Tibial nerve (tissue), 4 donors: ENCODE results near the gene HAGHL. TPM values are rescaled to one million over a fixed set of nuclear protein-coding genes. Genes with fewer than 3 reads are reported as not detected.

Experiments
- DNase-seq, 2 donors: peaks; one replicate each; pipeline ENCODE4 v3.0.0-alpha.2; 2019; ENCODE audit warnings: low spot score in 2 of 2
- H3K27ac ChIP-seq, 4 donors: fragments of 200-600 bp; sonication (generic) in 3 of 4; one replicate each; pipeline ENCODE4 v1.5.1; 2017 to 2019; ENCODE audit warnings: mild to moderate bottlenecking in 1 of 4
- H3K27me3 ChIP-seq, 2 donors: fragments of 200-600 bp; sonication (generic) in 1 of 2; one replicate each; pipeline versions ENCODE4 v1.5.1 to v1.6.0; 2017 to 2019
- H3K36me3 ChIP-seq, 3 donors: fragments of 200-600 bp; sonication (generic); one replicate each; pipeline ENCODE4 v1.5.1; 2018 to 2019
- H3K4me1 ChIP-seq, 4 donors: fragments of 200-600 bp; sonication (generic) in 3 of 4; one replicate each; pipeline ENCODE4 v1.5.1; 2017 to 2019
- H3K4me3 ChIP-seq, 4 donors: fragments of 200-600 bp; sonication (generic) in 3 of 4; one replicate each; pipeline ENCODE4 v1.5.1; 2017 to 2019; ENCODE audit warnings: mild to moderate bottlenecking in 1 of 4, moderate library complexity in 1 of 4
- H3K9me3 ChIP-seq, 4 donors: fragments of 200-600 bp; sonication (generic) in 3 of 4; one replicate each; pipeline ENCODE4 v1.5.1; 2017 to 2019
- CTCF ChIP-seq, 5 experiments: fragments of 200-600 bp in 3 of 5; fragments of 450-650 bp in 2 of 5; sonication (generic) in 3 of 5; IDR thresholded peaks; one replicate each; pipeline ENCODE4 v1.5.1; 2016 to 2019; ENCODE audit warnings: antibody characterized with exemption in 5 of 5, mild to moderate bottlenecking in 3 of 5, moderate library complexity in 2 of 5
- EP300 ChIP-seq, 2 donors: sonication (generic); formaldehyde crosslinking; IDR thresholded peaks; one replicate each; pipeline ENCODE4 v1.6.1; 2017; ENCODE audit warnings: antibody characterized with exemption in 2 of 2, mild to moderate bottlenecking in 1 of 2
- POLR2A ChIP-seq, 2 donors: fragments of 450-650 bp; IDR thresholded peaks; one replicate each; pipeline ENCODE4 v1.6.1; 2017; ENCODE audit warnings: antibody characterized with exemption in 2 of 2, mild to moderate bottlenecking in 2 of 2, moderate library complexity in 2 of 2
- WGBS, 2 donors: methylation state at CpG; one replicate each; pipeline ENCODE4 v1.1.5; 2018; 5-methylcytosine and 5-hydroxymethylcytosine counted together
- total RNA-seq, 4 donors: library from RNA; depleted of rRNA; stranded (reverse); fragments of >200 nt; gene quantifications; one replicate each; pipeline ENCODE4 v1.1.0, GENCODE V29; 2016

HAGHL gene
- total RNA-seq, 4 donors from 2014 or later = 3.5 to 18.0 (median 6.3) TPM

- TF ChIP-seq EP300 (IDR thresholded peaks at IDR 0.05) = no peak
- no peak for TF ChIP-seq POLR2A (IDR thresholded peaks at IDR 0.05)
- TF ChIP-seq CTCF (IDR thresholded peaks at IDR 0.05) = no peak
- Histone ChIP-seq H3K27me3 (peaks cover 0 to 14% of the 10 kb centered on the region in 2 donors), H3K27ac (no peak overlapping the region)
These were observed 35.8 kb downstream of the HAGHL start for GRCh38 chr16:762595-763268.

GRCh38 chr16:763369-764183 is 36.7 kb downstream of the HAGHL start:
- Histone ChIP-seq H3K9me3 (no peaks in the 10 kb centered on the region), H3K4me1 (no peaks in the 10 kb centered on the region), H3K36me3 (no peaks in the 10 kb centered on the region), H3K27me3 (peaks cover 0 to 14% of the 10 kb centered on the region in 2 donors), H3K27ac (no peak overlapping the region), H3K4me3 (no peak overlapping the region)
- WGBS, 2 donors = 78 to 84% methylated on average over 19 to 21 of the region's 21 CpGs
- DNase-seq = no peak
- TF ChIP-seq EP300 (IDR thresholded peaks at IDR 0.05) (no peak), CTCF (IDR thresholded peaks at IDR 0.05) (no peak), POLR2A (IDR thresholded peaks at IDR 0.05) (no peak)

More at GRCh38 chr16:762595-763268, 35.8 kb downstream of the HAGHL start:
- Histone ChIP-seq H3K9me3 (no peaks in the 10 kb centered on the region), H3K4me1 (no peaks in the 10 kb centered on the region), H3K4me3 (no peak overlapping the region), H3K36me3 (no peaks in the 10 kb centered on the region)
- no peak for DNase-seq
- 48 to 65% methylated on average over 8 to 12 of the region's 17 CpGs for WGBS, 2 donors

- no peak for TF ChIP-seq EP300 (IDR thresholded peaks at IDR 0.05)
- TF ChIP-seq POLR2A (IDR thresholded peaks at IDR 0.05) = no peak
- TF ChIP-seq CTCF (IDR thresholded peaks at IDR 0.05) = no peak
- Histone ChIP-seq H3K27me3 (peaks cover 0 to 14% of the 10 kb centered on the region in 2 donors), H3K4me1 (no peaks in the 10 kb centered on the region), H3K36me3 (no peaks in the 10 kb centered on the region), H3K27ac (no peak overlapping the region), H3K4me3 (no peak overlapping the region), H3K9me3 (no peaks in the 10 kb centered on the region)
- 55 to 67% methylated on average over 6 to 13 of the region's 20 CpGs for WGBS, 2 donors
- no peak for DNase-seq
These were observed 37.4 kb downstream of the HAGHL start for GRCh38 chr16:764184-764750.

GRCh38 chr16:764848-765487 is 38.1 kb downstream of the HAGHL start:
- no peaks in the 10 kb centered on the region for H3K9me3 ChIP-seq
- no peaks in the 10 kb centered on the region for H3K36me3 ChIP-seq
- 77 to 80% methylated on average over 22 to 29 of the region's 38 CpGs for WGBS, 2 donors
- no peak for DNase-seq
- no peak overlapping the region for H3K4me3 ChIP-seq
- H3K27me3 ChIP-seq = peaks cover 0 to 21% of the 10 kb centered on the region in 2 donors
- TF ChIP-seq POLR2A (IDR thresholded peaks at IDR 0.05) (no peak), CTCF (IDR thresholded peaks at IDR 0.05) (no peak), EP300 (IDR thresholded peaks at IDR 0.05) (no peak)
- H3K4me1 ChIP-seq = no peaks in the 10 kb centered on the region
- H3K27ac ChIP-seq = no peak overlapping the region
